Adrenal gland (tissue), 5 donors: ENCODE measurements around the gene AKR1C1.
"Not testable (repeated sequence)": the region's sequence is repeated elsewhere in the genome, so short reads cannot be mapped to it uniquely, and the experiment has no call there.

Source experiments
- CTCF ChIP-seq, 6 experiments: fragments of 450-650 bp in 4 of 6; fragments of 200-600 bp in 2 of 6; sonication (generic) in 1 of 6; IDR thresholded peaks; 1 replicate in 5 of 6; 2 replicates in 1 of 6; pipeline versions ENCODE4 v1.5.1 to v1.8.0; 2016 to 2021; ENCODE audit warnings: antibody characterized with exemption in 6 of 6, mild to moderate bottlenecking in 2 of 6, moderate library complexity in 1 of 6
- POLR2A ChIP-seq, 2 donors: fragments of 450-650 bp; IDR thresholded peaks; one replicate each; pipeline ENCODE4 v1.6.1; 2017; ENCODE audit warnings: antibody characterized with exemption in 2 of 2, mild to moderate bottlenecking in 2 of 2, moderate library complexity in 1 of 2
- donor health status: DM: no; HTN: no; CAD: no.

- not testable (repeated sequence) for TF ChIP-seq POLR2A, CTCF (IDR thresholded peaks at IDR 0.05)
Measured at GRCh38 chr10:4956088-4956487, 7.1 kb upstream of the AKR1C1 start.
